Measurements from ENCODE around the gene ATG16L1.

ATG16L1 gene

GRCh38 chr2:233244818-233245217, 6.7 kb upstream of the ATG16L1 start:
- TF ChIP-seq CTCF (IDR thresholded peaks at IDR 0.05; ENCODE audit: insufficient read depth, low read depth, low read length, missing control alignments) = no peak
- no peak for DNase-seq (ENCODE audit: low read depth)
- H3K4me3 ChIP-seq (ENCODE audit: low read depth, low read length) = no peak overlapping the region

GRCh38 chr2:233245406-233245805, 6.1 kb upstream of the ATG16L1 start:
- no peak overlapping the region for H3K4me3 ChIP-seq (ENCODE audit: low read depth, low read length)
- TF ChIP-seq CTCF (IDR thresholded peaks at IDR 0.05; ENCODE audit: insufficient read depth, low read depth, low read length, missing control alignments) = no peak
- DNase-seq (ENCODE audit: low read depth) = no peak

- DNase-seq (ENCODE audit: low read depth) = no peak
- no peak for TF ChIP-seq CTCF (IDR thresholded peaks at IDR 0.05; ENCODE audit: insufficient read depth, low read depth, low read length, missing control alignments)
- H3K4me3 ChIP-seq (ENCODE audit: low read depth, low read length) = no peak overlapping the region
These were observed 4.4 kb upstream of the ATG16L1 start for GRCh38 chr2:233247116-233247515.

DNA sequence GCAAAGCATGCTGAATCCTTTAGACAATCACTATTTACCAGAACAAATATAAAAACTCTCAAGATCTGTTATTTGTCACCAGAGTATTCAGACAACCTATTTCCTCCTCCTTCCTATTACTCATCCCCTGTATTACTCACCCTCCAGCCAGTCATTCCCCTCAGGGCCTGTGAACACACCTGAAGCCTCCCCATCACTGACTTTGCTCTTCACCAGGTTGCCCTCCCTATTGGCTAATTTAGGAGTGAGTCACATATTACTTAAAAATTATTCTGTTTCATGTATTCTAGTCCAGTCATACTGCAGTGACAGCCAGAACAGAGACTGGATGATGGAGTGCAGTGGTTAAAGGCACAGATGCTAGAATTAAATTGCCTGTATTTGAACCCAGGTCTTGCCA, 3.7 kb upstream of the ATG16L1 start:
- H3K4me3 ChIP-seq (ENCODE audit: low read depth, low read length) = no peak overlapping the region
- TF ChIP-seq CTCF (IDR thresholded peaks at IDR 0.05; ENCODE audit: insufficient read depth, low read depth, low read length, missing control alignments) = no peak
- DNase-seq (ENCODE audit: low read depth) = peak; percentile 25

GRCh38 chr2:233248999-233249398, 2.5 kb upstream of the ATG16L1 start:
- no peak for TF ChIP-seq CTCF (IDR thresholded peaks at IDR 0.05; ENCODE audit: insufficient read depth, low read depth, low read length, missing control alignments)

DNA sequence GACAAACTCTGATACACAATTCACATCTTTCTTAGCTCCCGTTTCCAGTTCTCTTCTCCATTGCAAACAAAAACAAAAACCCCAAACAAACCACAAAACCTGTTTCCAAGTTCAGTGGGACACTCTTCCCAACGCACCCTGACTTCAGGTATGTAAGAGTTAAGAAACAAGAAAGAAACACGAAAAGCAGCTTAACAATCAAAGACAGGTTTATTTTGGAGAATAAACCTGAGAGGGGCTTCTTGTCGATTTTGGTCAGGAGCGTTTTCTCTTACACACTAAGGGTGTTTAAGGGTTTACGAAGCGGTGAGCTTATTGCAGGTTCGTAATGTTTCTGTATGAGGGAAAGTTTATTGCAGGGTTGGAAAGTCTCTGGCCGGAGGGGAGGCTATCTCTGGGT, 905 bp upstream of the ATG16L1 start:
- no peak for DNase-seq (ENCODE audit: low read depth)
- H3K4me3 ChIP-seq (ENCODE audit: low read depth, low read length) = no peak overlapping the region
- no peak for TF ChIP-seq CTCF (IDR thresholded peaks at IDR 0.05; ENCODE audit: insufficient read depth, low read depth, low read length, missing control alignments)

More at GRCh38 chr2:233248999-233249398, 2.5 kb upstream of the ATG16L1 start:
- no peak for DNase-seq (ENCODE audit: low read depth)
- no peak overlapping the region for H3K4me3 ChIP-seq (ENCODE audit: low read depth, low read length)

DNA sequence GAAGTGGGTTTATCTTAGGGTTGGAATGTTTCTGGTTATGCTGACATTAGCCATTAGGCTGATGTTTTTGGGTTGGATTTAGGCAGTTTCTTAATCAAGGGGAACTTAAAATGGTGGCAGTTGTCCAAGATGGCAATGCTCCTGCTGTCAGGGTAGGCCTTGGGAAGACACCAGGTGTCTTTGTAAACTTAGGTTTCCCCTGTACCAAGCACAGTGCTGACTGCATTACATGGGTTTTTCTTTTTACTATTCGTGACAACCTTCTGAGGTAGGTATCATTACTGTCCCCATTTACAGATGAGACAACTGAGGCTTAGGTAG, 528 bp upstream of the ATG16L1 start:
- no peak for TF ChIP-seq CTCF (IDR thresholded peaks at IDR 0.05; ENCODE audit: insufficient read depth, low read depth, low read length, missing control alignments)
- DNase-seq (ENCODE audit: low read depth) = no peak
- peak overlapping the region; percentile 37 for H3K4me3 ChIP-seq (ENCODE audit: low read depth, low read length)
